HG02852 (cell line): ENCODE measurements around the gene MYRF.

Experiments
- ATAC-seq: cut with Tn5 transposase; IDR thresholded peaks from one replicate; pipeline ENCODE4 v1.9.1; 2021; ENCODE audit warnings: mild to moderate bottlenecking, moderate library complexity; ENCODE audit not compliant: unreplicated experiment

The MYRF gene

DNA sequence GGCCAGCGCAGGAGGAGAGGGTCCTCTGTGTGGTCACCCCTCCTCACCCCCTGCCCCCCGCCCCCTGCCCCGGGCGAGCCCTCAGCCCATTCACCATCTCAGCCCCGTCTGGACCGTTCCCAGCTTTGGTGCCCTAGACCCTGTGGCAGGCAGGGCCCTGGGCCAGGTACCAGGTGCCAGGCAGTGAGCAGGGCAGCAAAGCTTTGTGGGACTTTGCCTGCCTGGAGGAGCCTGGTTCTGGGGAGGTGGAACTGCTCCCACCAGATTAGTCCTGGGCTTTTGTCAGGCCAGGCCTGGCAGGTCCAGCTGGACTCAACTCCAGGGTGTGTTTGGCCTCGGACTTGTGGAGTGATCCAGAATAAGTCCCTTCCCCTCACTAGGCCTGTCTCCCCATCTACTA lies 13.7 kb upstream of the MYRF start:
- no peak for ATAC-seq

GRCh38 chr11:61739413-61739812 lies 13.0 kb upstream of the MYRF start:
- no peak for ATAC-seq

DNA sequence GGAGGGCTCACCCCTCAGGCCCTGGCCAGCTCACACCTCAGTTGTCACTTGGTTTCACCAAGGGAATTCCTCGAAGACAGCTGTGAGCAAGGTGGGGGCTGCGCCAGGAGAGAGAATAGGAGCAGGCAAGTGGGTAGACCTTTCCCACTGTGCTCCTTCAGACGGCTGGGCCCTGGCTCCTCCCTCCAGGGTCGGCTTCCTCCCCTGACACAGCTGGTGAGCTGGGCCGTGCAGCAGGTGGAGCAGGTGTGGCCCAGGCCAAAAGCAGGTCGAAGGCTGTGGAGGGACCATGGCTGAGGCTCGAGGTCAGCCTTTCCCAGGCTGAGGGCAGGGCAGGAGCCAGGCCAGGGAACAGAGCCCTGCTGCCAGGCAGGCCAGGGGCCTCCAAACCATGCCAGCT lies 12.5 kb upstream of the MYRF start:
- ATAC-seq, result no peak

DNA sequence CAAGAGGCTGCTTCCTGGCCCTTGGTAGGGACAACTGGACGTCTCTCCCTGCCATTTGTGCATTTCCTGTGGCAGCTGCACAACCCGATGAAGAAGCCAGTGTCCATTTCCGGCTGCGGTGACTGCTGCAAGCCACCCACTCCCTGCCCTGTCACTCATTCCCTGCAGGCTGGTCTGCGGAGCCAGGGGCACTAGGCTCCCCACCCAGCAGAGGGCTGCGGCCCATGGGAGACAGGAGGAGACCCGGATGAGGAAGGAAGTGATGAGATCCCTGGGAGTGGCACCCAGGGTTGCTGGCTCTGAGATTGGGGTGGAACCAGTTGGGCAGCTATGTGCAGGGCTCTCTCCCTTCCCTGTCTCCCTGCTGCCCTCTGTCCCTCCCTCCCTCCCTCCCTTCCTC lies 10.0 kb upstream of the MYRF start:
- no peak for ATAC-seq

DNA sequence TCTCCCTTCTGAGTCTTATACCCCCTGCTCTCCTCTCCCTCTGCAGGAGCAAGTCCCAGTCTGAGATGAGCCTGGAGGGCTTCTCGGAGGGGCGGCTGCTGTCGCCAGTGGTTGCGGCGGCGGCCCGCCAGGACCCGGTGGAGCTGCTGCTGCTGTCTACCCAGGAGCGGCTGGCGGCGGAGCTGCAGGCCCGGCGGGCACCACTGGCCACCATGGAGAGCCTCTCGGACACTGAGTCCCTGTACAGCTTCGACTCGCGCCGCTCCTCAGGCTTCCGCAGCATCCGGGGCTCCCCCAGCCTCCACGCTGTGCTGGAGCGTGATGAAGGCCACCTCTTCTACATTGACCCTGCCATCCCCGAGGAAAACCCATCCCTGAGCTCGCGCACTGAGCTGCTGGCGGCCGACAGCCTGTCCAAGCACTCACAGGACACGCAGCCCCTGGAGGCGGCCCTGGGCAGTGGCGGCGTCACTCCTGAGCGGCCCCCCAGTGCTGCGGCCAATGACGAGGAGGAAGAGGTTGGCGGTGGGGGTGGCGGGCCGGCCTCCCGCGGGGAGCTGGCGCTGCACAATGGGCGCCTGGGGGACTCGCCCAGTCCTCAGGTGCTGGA lies 8.8 kb upstream of the MYRF start:
- ATAC-seq, result no peak

- ATAC-seq, result no peak
These were observed 8.3 kb upstream of the MYRF start for GRCh38 chr11:61744181-61744580.

DNA sequence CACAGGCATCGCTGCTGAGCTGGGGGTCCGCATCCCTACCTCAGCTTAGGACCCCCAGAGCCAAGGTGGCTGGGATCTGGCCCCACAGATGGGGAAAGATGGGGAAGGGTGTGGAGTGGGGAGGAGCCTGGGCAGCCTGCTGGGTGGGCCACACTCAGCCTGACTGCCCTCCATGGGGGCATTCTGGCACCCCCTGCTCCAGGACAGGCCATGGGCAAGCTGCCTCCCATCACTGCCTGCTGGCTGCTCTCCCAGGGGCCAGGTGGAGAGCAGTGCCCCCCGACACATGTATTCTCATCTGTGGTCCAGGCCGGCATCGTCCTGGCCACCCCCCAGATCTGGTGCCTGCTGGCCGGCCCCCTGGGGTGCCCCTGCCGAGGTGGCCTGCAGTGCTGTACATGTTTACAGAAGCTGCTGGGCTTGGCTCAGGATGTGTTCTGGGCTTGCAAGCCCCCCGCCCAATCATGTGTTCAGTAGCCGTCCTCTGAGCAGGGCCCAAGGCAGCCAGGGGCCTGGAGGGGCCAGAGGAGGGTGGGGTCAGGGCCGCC lies 7.8 kb upstream of the MYRF start:
- ATAC-seq, result no peak

DNA sequence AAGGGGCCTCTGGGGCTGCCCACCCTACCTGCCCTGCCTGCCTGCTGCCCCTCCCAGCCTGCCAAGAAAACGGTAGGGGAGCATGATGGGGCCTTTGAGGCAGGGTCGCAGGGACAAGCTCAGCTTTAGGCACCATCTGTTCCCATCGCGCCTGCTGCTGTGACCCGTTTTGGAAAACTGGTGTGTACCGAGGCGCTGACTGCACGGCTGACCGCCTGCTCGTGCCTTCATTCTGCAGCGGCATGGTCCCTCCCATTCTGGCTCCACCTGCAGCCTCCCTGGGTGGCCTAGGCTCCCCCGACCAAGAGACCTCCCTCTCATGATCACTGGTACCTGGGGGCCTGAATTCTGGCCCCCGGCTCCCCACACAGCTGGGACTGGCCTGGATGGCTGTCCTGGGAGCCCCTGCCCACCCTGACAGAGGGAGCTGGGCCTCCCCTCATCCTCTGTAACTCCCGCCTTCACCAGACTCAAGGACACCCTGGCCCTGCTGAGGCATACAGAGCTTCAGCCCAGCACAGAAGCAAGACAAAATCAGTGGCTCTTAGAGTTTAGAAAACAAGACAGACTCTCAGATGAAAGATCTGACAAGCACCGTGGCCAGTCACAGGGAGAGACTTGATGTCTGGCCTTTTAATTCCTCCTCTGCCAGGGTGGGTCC lies 6.5 kb upstream of the MYRF start:
- ATAC-seq, result no peak

DNA sequence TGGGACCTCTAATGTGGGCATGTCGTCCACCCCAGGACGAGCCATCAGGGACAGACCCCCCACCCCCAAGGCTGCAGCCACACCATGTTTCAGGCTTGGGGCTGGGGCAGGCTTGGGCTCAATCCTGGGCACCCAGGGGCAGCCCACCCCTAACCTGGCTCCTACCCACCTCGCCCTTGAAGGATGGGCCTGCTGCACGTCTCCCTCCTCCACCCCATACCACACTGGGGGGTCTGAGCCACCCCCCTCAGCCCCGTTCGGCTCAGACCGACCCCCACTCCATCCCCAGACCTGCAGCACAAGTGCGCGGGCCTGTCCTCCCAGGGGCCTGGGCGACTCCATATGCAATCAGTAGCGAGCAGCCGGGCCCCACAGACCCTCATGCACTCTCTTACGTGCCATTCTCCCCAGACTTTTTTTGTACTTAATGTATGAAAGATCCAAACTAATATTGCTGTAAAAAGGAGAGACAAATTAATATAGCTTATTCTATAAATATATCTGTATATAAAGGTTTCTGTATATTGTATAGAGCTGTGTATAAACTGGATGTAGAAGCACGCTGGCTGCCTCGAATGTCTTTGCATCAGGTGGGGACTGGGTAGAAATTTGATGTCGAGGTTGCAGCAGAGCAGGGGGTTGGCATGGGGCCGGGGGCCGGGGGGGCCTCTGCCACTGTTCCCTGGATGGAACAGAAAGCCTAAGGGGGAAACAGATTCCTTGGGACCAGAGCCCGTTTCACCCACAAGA lies 5.8 kb upstream of the MYRF start:
- no peak for ATAC-seq

GRCh38 chr11:61747192-61747966 lies 5.1 kb upstream of the MYRF start:
- no peak for ATAC-seq

DNA sequence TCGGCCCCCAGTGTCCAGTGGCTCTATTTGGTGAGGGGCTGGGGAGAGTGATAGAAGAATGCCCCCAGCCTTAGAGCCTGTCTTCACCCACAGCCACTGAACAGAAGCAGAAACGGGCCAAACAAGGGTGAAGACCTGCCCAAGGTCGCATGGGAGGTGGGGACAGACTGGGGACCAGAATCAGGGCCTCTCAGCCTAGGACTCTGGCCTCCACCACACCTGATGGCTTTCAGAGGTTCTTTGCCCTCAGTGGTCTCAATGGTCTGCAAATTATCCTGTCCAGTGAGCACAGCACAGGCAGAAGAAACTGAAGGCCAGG lies 4.5 kb upstream of the MYRF start:
- ATAC-seq, result no peak

DNA sequence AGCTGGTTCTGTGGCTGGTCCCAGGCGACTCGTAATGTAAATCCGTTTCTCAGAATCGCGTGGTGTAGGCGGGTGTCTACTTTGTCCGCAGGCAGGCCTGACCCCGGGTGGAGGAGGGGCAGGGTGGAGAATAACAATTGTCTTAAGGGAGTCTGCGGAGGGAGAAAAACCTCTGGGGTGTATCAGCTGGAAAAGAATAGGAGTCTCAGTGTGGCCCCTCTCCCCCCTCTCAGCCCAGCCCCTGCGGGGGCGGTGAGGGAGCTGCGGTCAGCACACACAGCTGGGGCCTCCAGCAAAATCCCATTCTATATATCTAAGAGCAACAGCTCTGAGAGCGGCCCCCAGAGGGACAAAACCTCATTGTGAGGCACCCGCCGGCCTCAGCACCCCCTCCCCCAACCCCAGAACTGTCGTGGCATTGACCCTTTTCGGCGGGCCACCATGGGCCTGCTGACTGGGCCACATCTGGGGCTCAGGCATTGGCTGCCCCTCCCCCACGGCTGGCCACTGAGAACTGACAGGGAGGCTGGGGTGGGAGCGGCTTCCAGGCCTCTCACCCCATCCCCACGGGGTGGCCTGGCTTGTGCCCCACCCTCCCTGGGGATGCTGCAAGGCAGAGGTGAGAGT lies 2.7 kb upstream of the MYRF start:
- ATAC-seq, result no peak

DNA sequence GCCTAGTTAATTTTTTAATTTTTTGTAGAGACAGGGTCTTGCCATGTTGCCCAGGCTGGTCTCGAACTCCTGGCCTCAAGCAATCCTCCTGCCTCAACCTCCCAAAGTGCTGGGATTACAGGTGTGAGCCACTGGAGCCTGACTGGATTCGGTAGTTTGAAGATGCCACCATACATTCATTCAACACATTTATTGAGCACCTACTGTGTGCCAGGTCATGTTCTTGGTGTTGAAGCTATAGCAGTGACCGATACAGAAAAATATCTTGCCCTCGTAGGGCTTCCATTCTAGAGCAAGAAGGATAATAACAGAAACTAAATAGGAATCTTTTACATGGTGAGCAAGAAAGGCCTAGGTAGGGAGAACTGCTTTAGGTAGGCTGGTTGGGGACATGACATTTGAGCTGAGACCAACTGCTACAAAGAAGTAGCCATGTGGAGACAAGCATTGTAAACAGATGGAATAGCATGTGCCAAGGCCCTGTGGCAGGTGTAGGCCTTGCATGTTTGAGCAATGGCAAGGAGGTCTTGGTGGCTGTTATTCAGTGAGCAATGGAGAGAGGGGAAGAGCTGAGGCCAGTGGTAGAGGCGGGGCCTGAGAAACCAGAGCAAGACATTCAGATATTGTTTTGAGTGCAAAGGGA lies 1.7 kb upstream of the MYRF start:
- no peak for ATAC-seq

GRCh38 chr11:61751384-61751783 lies 1.1 kb upstream of the MYRF start:
- ATAC-seq, result no peak

DNA sequence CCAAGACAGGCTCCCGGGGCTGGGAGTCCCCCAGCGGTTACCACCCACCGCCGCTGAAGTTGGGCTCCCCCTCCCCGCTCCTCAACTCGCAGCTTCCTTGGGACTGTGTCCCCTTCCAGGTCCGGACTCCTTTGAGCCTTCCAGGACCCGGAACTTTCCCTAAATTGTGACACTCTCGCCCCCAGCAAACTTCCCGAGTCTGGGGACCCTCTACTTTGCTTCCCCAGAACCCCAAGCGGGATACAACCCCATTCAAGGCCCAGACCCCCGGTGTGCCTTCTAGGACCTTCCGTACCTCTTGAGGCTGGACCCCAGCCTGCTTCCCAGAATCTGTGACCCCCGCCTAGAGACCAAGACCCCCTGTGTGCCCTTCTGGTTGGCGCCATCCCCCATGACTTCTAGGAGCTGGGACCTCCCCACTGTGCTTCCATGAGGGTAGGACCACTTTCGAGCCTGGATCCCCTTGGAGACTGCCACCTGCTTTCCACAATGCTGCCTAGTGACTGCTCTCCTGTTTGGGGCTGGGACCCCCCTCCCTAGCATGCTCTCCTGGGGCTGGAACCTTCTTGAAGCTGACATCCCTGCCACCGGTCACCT lies 587 bp downstream of the MYRF start:
- no peak for ATAC-seq

- ATAC-seq, result no peak
These were observed 1.2 kb downstream of the MYRF start for GRCh38 chr11:61753672-61754071.

DNA sequence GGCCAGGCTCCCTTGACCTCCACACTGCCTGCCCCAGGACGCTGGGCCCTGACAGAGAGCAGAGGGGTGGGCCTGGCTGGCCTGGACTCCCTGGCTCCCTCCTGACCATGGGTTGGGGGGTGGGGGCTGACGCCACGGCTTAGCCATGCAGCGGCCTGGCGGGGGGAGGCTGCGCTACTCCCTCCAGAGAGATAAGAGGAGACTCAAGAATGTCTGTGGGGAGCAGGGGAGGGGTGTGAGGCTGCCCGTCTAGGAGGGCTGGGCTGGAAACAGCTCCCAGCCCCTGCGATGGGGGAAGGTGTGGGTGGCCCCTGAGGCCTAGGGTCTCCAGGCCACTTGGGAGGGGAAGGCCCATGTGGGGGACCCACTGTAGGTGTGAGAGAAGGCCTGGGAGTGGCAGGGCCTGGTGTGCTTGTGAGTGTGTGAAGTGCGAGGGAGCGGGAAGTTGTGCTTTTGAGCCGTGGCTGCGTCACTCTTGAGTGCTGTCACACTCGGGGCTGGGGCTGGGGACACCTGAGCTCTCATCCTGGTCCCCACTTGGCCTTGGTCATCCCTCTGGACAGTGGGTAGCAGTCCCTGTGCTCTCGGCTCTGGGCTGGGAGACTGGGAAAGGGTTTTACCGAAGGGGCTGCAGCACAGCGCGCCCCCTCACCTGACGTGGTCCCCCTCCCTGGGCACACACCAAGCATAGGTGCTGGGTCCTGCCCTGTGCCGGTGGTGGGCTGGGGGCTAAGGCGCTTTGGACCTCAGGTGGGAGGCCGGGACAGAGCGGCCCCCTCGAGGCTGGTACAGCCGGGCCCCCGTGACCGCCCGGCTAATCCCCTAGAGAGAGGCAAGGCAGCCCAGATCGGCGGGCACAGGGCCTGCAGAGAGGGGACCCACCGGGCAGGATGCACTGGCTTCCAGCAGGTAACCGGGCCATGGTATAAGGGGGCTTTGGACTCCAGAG lies 2.4 kb downstream of the MYRF start:
- ATAC-seq, result no peak

DNA sequence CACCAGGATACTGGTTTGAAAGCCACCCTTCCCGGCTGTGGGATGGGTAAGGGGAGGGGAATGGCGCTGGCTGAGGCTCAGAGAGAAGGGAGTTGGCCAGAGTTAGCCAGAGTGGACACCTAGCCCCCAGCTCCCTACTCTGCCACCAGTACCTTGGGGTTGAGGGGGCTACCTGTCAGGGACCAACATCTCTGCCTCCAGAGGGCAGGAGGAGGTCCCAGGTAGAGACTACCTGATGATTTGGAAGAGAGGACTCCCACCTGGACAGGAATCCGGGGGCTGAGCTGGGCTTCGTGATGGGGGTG lies 3.7 kb downstream of the MYRF start:
- ATAC-seq, result no peak
